A549 (cell line): ENCODE data around the gene SUFU. TPM values are rescaled to one million over a fixed set of nuclear protein-coding genes. Genes with fewer than 3 reads are reported as not detected.

ENCODE experiments used
- ATAC-seq, 2 experiments: fragments of 200-7000 bp in 1 of 2; fragments of >200 bp in 1 of 2; cut with Nextera tagmentation in 1 of 2; cut with Tn5 transposase in 1 of 2; 3 replicates each; pipeline versions ENCODE4 v1.8.0 to v1.9.1; 2018 to 2020; ENCODE audit warnings: mild to moderate bottlenecking in 1 of 2, moderate library complexity in 1 of 2
- CTCF ChIA-PET: fragments of 300-600 bp; sonication (Branson Sonifier 250); formaldehyde crosslinking; extraction: SDS; loops from one replicate; lab custom pipeline; 2021; ENCODE audit warnings: antibody characterized with exemption, inconsistent platforms; lab: Yijun Ruan, JAX
- POLR2A ChIA-PET: fragments of 350-600 bp; formaldehyde crosslinking; extraction: SDS; loops from one replicate; lab custom pipeline; 2021; ENCODE audit warnings: antibody characterized with exemption, inconsistent platforms; lab: Yijun Ruan, JAX
- DNase-seq, 2 experiments: peaks; one replicate each; pipeline versions ENCODE4 v3.0.0 to v3.0.0-alpha.2; 2011 to 2016; ENCODE audit warnings: low read depth in 1 of 2, low spot score in 1 of 2
- FAIRE-seq: peaks from 2 replicates; lab custom pipeline; 2011; peaks lifted over from hg19 to GRCh38; lab: Jason Lieb, UNC
- H3K27ac ChIP-seq, 2 experiments: fragments of >200 bp; sonication (Bioruptor Twin); formaldehyde crosslinking; 3 replicates each; pipeline ENCODE4 v1.5.1; 2016 to 2017
- H3K4me1 ChIP-seq: fragments of >200 bp; sonication (Bioruptor Twin); formaldehyde crosslinking; 3 replicates; pipeline ENCODE4 v1.6.1; 2016
- H3K4me2 ChIP-seq: fragments of >200 bp; sonication (Bioruptor Twin); formaldehyde crosslinking; 3 replicates; pipeline ENCODE4 v1.6.1; 2016
- H3K4me3 ChIP-seq: fragments of >200 bp; sonication (Bioruptor Twin); formaldehyde crosslinking; 3 replicates; pipeline ENCODE4 v1.5.1; 2016
- H3K9me3 ChIP-seq: fragments of >200 bp; sonication (Bioruptor Twin); formaldehyde crosslinking; 3 replicates; pipeline ENCODE4 v1.6.1; 2016
- CBX2 ChIP-seq: fragments of 200-600 bp; sonication (generic); IDR thresholded peaks from 2 replicates; pipeline ENCODE4 v1.6.1; 2016; ENCODE audit warnings: low read depth, mild to moderate bottlenecking, borderline replicate concordance
- CHD2 ChIP-seq: fragments of 150-350 bp; IDR thresholded peaks from 2 replicates; pipeline ENCODE4 v1.6.1; 2014; ENCODE audit warnings: low read length; ENCODE audit not compliant: partially characterized antibody
- EHF ChIP-seq: fragments of 250-450 bp; sonication (Bioruptor Pico); IDR thresholded peaks from 2 replicates; pipeline ENCODE4 v1.5.0; 2020; ENCODE audit warnings: mild to moderate bottlenecking
- FOSB ChIP-seq: fragments of 250-450 bp; sonication (Bioruptor Pico); IDR thresholded peaks from 2 replicates; pipeline ENCODE4 v1.5.0; 2020; ENCODE audit warnings: mild to moderate bottlenecking, moderate library complexity
- HEYL ChIP-seq: fragments of 250-450 bp; sonication (Bioruptor Pico); IDR thresholded peaks from 2 replicates; pipeline ENCODE4 v1.8.0; 2021; ENCODE audit warnings: mild to moderate bottlenecking, moderate library complexity
- JUN ChIP-seq, 2 experiments: fragments of >200 bp; sonication (Bioruptor Twin); formaldehyde crosslinking; IDR thresholded peaks; 2 replicates in 1 of 2; 3 replicates in 1 of 2; pipeline ENCODE4 v1.6.1; 2016 to 2017
- MAZ ChIP-seq: fragments of 150-350 bp; IDR thresholded peaks from 2 replicates; pipeline ENCODE4 v1.6.1; 2014; ENCODE audit warnings: antibody characterized with exemption, low read depth, low read length, borderline replicate concordance
- NFE2L2 ChIP-seq: fragments of 150-350 bp; conservative IDR thresholded peaks from 2 replicates; pipeline ENCODE4 v1.6.1; 2014; ENCODE audit warnings: low read length
- NPAS2 ChIP-seq: fragments of 250-450 bp; sonication (Bioruptor Pico); IDR thresholded peaks from 2 replicates; pipeline ENCODE4 v1.8.0; 2022; ENCODE audit warnings: mild to moderate bottlenecking, moderate library complexity, borderline replicate concordance
- NR3C1 ChIP-seq: fragments of >200 bp; sonication (Bioruptor Twin); formaldehyde crosslinking; IDR thresholded peaks from 3 replicates; pipeline ENCODE4 v1.6.1; 2017
- RAD21 ChIP-seq, 2 experiments: fragments of >200 bp in 1 of 2; sonication (Bioruptor Twin) in 1 of 2; formaldehyde crosslinking in 1 of 2; IDR thresholded peaks in 1 of 2; conservative IDR thresholded peaks in 1 of 2; 2 replicates in 1 of 2; 3 replicates in 1 of 2; pipeline ENCODE4 v1.6.1; 2012 to 2018; ENCODE audit warnings: inconsistent platforms in 1 of 2
- RARB ChIP-seq: fragments of 250-450 bp; sonication (Bioruptor Pico); IDR thresholded peaks from 2 replicates; pipeline ENCODE4 v1.8.0; 2021; ENCODE audit warnings: mild to moderate bottlenecking, moderate library complexity
- RCOR1 ChIP-seq: fragments of 150-350 bp; IDR thresholded peaks from 2 replicates; pipeline ENCODE4 v1.6.1; 2014; ENCODE audit warnings: antibody characterized with exemption, low read length, low read depth
- RFX5 ChIP-seq: fragments of 450-650 bp; IDR thresholded peaks from 2 replicates; pipeline ENCODE4 v1.7.1; 2014; ENCODE audit warnings: antibody characterized with exemption, mild to moderate bottlenecking, moderate library complexity
- SMC3 ChIP-seq: fragments of >200 bp; sonication (Bioruptor Twin); formaldehyde crosslinking; IDR thresholded peaks from 3 replicates; pipeline ENCODE4 v1.6.1; 2018; ENCODE audit warnings: inconsistent platforms
- ZSCAN20 ChIP-seq: fragments of 250-450 bp; sonication (Bioruptor Pico); IDR thresholded peaks from 2 replicates; pipeline ENCODE4 v1.8.0; 2022; ENCODE audit warnings: mild to moderate bottlenecking, moderate library complexity
- WGBS: methylation state at CpG from one replicate; pipeline ENCODE4 v1.1.6; 2017; ENCODE audit errors: missing lambda C conversion rate; 5-methylcytosine and 5-hydroxymethylcytosine counted together
- polyA plus RNA-seq, 4 experiments: library from polyadenylated mRNA; depleted of rRNA in 3 of 4; stranded (reverse); fragments of >200 nt; fragmentation: RNase III in 1 of 4; extraction: RNeasy Plus Mini Kit Qiagen cat#74134 plus additional on column Dnase treatment in 1 of 4; gene quantifications; 2 replicates in 3 of 4; 3 replicates in 1 of 4; pipeline ENCODE4 v1.2.3, GENCODE V29; 2011 to 2017
- TF ChIP-seq, protein P1 (sequence below): fragments of 450-650 bp; IDR thresholded peaks from 2 replicates; pipeline ENCODE4 v1.6.1; 2014; ENCODE audit warnings: antibody characterized with exemption
- TF ChIP-seq, protein P2 (sequence below): fragments of >200 bp; sonication (Bioruptor Twin); formaldehyde crosslinking; IDR thresholded peaks from 3 replicates; pipeline ENCODE4 v1.5.1; 2016

The SUFU gene
- polyA plus RNA-seq, 2 of the 4 experiments (the other 2 are of a cell fraction) = 3.7 to 5.5 TPM

DNA sequence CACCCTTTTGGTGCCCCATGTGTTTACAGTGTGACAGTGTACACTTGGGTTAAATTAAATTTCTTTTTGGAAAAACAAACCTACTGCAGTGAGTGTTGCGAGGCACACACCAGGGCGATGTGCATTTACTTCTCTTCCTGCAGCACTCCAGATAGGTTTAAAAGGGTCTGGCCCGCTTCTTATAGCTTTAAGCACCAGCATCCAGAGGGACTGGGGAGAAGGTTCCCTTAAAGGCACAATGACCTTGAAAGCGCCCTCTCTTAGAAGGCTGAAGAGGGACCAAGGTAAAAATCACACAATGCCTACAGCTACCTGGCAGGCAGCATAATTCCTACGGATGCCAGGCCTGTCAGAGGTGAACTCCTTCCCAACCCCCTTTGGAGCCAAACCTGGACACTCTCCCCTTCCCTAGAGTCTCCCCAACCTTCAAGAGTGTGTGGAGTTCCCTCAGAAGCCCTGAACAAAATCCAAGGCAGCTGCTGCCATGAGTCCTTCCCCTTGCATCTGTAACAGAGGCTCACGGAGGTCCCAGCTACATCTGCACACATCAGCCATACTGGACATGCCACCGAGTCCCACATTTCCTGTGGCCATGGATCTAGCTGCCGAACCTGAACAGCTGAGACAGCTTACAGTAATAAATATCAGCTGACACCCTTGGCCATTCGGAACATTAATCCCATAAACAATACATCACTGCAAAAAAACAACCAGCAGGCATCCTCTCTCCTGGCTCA is 173.7 kb downstream of the SUFU start:
- POLR2A ChIA-PET = interaction anchor here (0.5 kb wide), 1 partner anchor 9 kb away, joined by 5 read pairs; no protein-coding TSS in a partner anchor
- H3K9me3 ChIP-seq = no peaks in the 10 kb centered on the region
- CTCF ChIA-PET = interaction anchor here (0.6 to 7.3 kb wide), 15 partner anchors 10 to 534 kb away, joined by 3 to 71 read pairs (median 5); partner anchors contain the start of gene ARL3
- no peak overlapping the region for H3K4me2 ChIP-seq
- DNase-seq (no peak), ATAC-seq (no peak), FAIRE-seq (no peak)
- no peak overlapping the region for H3K4me3 ChIP-seq
- WGBS = 80% methylated on average over 9 of the region's 9 CpGs
- TF ChIP-seq NFE2L2 (no peak), RFX5 (no peak), RARB (CRISPR knock-in tag) (no peak), CBX2 (no peak), EHF (CRISPR knock-in tag) (no peak), JUN (IDR thresholded peaks at IDR 0.05) (no peak), NPAS2 (CRISPR knock-in tag) (no peak), ZSCAN20 (CRISPR knock-in tag) (no peak)
- H3K27ac ChIP-seq = no peak overlapping the region
- H3K4me1 ChIP-seq = 0 out of 3 replicates have a peak, but pooled peaks cover 4% of the 10 kb centered on the region

DNA sequence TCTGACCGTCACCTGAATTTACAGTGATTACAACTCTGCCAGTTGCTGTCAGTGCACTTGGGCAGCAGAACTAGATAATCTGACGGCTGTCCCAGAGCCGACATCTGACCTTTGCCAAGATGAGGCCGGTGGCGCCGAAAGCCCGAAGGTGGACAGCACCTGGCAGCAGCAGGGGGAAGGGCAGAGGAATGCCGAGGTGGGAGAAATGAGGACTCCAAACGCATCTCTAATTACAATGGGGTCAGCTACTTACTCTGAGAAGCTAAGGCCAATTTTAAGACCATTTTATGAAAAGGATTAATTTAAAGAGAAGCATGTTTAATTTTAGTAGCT is 174.3 kb downstream of the SUFU start:
- Histone ChIP-seq H3K4me1 (0 out of 3 replicates have a peak, but pooled peaks cover 4% of the 10 kb centered on the region), H3K9me3 (no peaks in the 10 kb centered on the region), H3K27ac (no peak overlapping the region), H3K4me3 (no peak overlapping the region), H3K4me2 (no peak overlapping the region)
- ChIA-PET CTCF (interaction anchor here (0.8 to 7.3 kb wide), 17 partner anchors 10 to 73 kb away, joined by 3 to 71 read pairs (median 5); partner anchors contain the start of gene ARL3), POLR2A (no interaction called here)
- no peak for DNase-seq
- ATAC-seq = no peak
- 87% methylated on average over 9 of the region's 9 CpGs for WGBS
- TF ChIP-seq FOSB = no peak
- no peak for TF ChIP-seq CHD2
- no peak for TF ChIP-seq NR3C1
- TF ChIP-seq RCOR1 = no peak
- TF ChIP-seq HEYL (CRISPR knock-in tag) = no peak
- TF ChIP-seq, protein P1, sequence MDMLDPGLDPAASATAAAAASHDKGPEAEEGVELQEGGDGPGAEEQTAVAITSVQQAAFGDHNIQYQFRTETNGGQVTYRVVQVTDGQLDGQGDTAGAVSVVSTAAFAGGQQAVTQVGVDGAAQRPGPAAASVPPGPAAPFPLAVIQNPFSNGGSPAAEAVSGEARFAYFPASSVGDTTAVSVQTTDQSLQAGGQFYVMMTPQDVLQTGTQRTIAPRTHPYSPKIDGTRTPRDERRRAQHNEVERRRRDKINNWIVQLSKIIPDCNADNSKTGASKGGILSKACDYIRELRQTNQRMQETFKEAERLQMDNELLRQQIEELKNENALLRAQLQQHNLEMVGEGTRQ = no peak
- no peak for TF ChIP-seq EHF (CRISPR knock-in tag)
- FAIRE-seq = no peak

DNA sequence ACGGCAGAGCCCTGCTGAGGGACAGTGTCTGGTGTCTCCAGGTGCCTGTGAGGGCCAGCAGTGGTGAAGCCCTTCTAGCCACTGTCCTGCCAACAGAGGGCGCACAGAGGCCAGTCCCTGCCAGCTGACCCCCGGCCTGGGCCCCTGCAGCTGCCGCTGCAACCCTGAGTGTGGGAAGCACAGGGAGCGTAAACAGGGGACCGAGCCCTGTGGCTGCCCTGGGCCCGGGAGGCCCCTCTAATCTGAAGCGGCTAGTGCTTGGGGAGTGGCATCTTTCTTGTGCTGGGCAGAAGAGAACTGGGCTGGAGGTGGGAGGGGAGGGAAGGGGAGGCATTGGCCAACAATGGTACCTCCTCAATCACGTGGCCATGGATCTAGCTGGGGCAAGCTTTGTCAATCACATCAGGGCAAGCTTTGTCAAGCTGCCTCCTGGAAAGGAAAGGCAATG is 175.1 kb downstream of the SUFU start:
- FAIRE-seq = no peak
- CTCF ChIA-PET = interaction anchor here (0.7 to 7.3 kb wide), 22 partner anchors 9 to 226 kb away, joined by 3 to 71 read pairs (median 4); partner anchors contain the start of genes ARL3 and TRIM8
- ATAC-seq = peak; percentile 91 to 99

More for the DNA sequence above, 175.1 kb downstream of the SUFU start:
- Histone ChIP-seq H3K4me1 (0 out of 3 replicates have a peak, but pooled peaks cover 4% of the 10 kb centered on the region), H3K4me3 (no peak overlapping the region), H3K27ac (no peak overlapping the region), H3K4me2 (peak overlapping the region; percentile 58; the same call in 2 of the 3 replicates), H3K9me3 (no peaks in the 10 kb centered on the region)
- peak; percentile 50 to 74 for DNase-seq
- TF ChIP-seq, protein P2, sequence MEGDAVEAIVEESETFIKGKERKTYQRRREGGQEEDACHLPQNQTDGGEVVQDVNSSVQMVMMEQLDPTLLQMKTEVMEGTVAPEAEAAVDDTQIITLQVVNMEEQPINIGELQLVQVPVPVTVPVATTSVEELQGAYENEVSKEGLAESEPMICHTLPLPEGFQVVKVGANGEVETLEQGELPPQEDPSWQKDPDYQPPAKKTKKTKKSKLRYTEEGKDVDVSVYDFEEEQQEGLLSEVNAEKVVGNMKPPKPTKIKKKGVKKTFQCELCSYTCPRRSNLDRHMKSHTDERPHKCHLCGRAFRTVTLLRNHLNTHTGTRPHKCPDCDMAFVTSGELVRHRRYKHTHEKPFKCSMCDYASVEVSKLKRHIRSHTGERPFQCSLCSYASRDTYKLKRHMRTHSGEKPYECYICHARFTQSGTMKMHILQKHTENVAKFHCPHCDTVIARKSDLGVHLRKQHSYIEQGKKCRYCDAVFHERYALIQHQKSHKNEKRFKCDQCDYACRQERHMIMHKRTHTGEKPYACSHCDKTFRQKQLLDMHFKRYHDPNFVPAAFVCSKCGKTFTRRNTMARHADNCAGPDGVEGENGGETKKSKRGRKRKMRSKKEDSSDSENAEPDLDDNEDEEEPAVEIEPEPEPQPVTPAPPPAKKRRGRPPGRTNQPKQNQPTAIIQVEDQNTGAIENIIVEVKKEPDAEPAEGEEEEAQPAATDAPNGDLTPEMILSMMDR = peak; percentile 80
- peak; percentile 60 for TF ChIP-seq SMC3
- no peak for TF ChIP-seq MAZ
- TF ChIP-seq, protein P1 = peak; percentile 47; the same call in 1 of the 2 replicates
- peak; percentile 65 to 68 for TF ChIP-seq RAD21 (conservative IDR thresholded peaks at IDR 0.05 in 1 of 2, IDR thresholded peaks at IDR 0.05 in 1 of 2)
- POLR2A ChIA-PET = interaction anchor here (1.3 kb wide), 1 partner anchor 35 kb away, joined by 5 read pairs; the partner anchor contains the start of genes ARL3 and SFXN2
- WGBS = 38% methylated on average over 4 of the region's 9 CpGs
